Ishikawa (cell line): ENCODE data around the gene CABP5.

Experiments
- CEBPB ChIP-seq: IDR thresholded peaks from 2 replicates; pipeline ENCODE4 v1.6.1; 2012
- EGR1 ChIP-seq: IDR thresholded peaks from 2 replicates; pipeline ENCODE4 v1.6.1; 2012
- EP300 ChIP-seq: IDR thresholded peaks from 2 replicates; pipeline ENCODE4 v1.6.1; 2012; ENCODE audit warnings: borderline replicate concordance
- NFIC ChIP-seq: IDR thresholded peaks from 2 replicates; pipeline ENCODE4 v1.6.1; 2012
- RAD21 ChIP-seq: IDR thresholded peaks from 2 replicates; pipeline ENCODE4 v1.6.1; 2012; ENCODE audit warnings: low read depth
- TAF1 ChIP-seq: IDR thresholded peaks from 2 replicates; pipeline ENCODE4 v1.6.1; 2012; ENCODE audit warnings: low read depth, mild to moderate bottlenecking
- TCF12 ChIP-seq: IDR thresholded peaks from 2 replicates; pipeline ENCODE4 v1.6.1; 2012; ENCODE audit warnings: low read depth
- TF ChIP-seq, protein P1 (sequence below): IDR thresholded peaks from 2 replicates; pipeline ENCODE4 v1.6.1; 2012; ENCODE audit warnings: low read depth, mild to moderate bottlenecking
- TF ChIP-seq, protein P2 (sequence below): IDR thresholded peaks from 2 replicates; pipeline ENCODE4 v1.6.1; 2012
- TF ChIP-seq, protein P3 (sequence below): IDR thresholded peaks from 2 replicates; pipeline ENCODE4 v1.6.1; 2012

DNA sequence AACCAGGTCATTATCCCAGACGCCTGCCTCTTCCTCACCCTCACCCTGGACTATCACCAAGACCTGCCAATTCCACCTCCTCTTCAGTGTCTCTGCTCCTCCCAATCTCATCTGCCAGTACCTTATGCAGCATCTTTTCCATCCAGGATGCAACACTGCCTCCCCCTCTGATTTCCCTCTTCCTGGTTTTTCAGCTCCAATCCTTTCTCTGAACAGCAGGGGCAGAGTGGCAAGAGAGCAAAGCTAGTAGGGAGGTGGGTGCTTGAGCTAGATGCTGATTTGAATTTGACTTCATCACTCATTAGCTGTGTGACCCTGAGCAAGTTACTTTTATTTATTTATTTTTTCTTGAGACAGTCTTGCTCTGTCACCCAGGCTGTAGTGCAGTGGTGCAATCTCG lies 25.6 kb upstream of the CABP5 start:
- TF ChIP-seq RAD21 (no peak), TAF1 (no peak), CEBPB (no peak), NFIC (no peak), EGR1 (no peak), TCF12 (no peak), EP300 (no peak)
- TF ChIP-seq, protein P1, sequence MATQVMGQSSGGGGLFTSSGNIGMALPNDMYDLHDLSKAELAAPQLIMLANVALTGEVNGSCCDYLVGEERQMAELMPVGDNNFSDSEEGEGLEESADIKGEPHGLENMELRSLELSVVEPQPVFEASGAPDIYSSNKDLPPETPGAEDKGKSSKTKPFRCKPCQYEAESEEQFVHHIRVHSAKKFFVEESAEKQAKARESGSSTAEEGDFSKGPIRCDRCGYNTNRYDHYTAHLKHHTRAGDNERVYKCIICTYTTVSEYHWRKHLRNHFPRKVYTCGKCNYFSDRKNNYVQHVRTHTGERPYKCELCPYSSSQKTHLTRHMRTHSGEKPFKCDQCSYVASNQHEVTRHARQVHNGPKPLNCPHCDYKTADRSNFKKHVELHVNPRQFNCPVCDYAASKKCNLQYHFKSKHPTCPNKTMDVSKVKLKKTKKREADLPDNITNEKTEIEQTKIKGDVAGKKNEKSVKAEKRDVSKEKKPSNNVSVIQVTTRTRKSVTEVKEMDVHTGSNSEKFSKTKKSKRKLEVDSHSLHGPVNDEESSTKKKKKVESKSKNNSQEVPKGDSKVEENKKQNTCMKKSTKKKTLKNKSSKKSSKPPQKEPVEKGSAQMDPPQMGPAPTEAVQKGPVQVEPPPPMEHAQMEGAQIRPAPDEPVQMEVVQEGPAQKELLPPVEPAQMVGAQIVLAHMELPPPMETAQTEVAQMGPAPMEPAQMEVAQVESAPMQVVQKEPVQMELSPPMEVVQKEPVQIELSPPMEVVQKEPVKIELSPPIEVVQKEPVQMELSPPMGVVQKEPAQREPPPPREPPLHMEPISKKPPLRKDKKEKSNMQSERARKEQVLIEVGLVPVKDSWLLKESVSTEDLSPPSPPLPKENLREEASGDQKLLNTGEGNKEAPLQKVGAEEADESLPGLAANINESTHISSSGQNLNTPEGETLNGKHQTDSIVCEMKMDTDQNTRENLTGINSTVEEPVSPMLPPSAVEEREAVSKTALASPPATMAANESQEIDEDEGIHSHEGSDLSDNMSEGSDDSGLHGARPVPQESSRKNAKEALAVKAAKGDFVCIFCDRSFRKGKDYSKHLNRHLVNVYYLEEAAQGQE: no peak
- TF ChIP-seq, protein P2, sequence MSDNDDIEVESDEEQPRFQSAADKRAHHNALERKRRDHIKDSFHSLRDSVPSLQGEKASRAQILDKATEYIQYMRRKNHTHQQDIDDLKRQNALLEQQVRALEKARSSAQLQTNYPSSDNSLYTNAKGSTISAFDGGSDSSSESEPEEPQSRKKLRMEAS: no peak
- TF ChIP-seq, protein P3, sequence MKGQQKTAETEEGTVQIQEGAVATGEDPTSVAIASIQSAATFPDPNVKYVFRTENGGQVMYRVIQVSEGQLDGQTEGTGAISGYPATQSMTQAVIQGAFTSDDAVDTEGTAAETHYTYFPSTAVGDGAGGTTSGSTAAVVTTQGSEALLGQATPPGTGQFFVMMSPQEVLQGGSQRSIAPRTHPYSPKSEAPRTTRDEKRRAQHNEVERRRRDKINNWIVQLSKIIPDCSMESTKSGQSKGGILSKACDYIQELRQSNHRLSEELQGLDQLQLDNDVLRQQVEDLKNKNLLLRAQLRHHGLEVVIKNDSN: no peak
